CD4-positive, alpha-beta T cell treated with Interleukin-6 at 100 ng/mL for 8 hours (primary cell): ENCODE results near the gene SLC26A1.

Source experiments
- DNase-seq: peaks from one replicate; pipeline ENCODE4 v3.0.0-alpha.2; 2020; ENCODE audit warnings: mixed read lengths, low spot score

Gene SLC26A1

GRCh38 chr4:1028574-1029220, 35.5 kb upstream of the SLC26A1 start:
- no peak for DNase-seq

DNA sequence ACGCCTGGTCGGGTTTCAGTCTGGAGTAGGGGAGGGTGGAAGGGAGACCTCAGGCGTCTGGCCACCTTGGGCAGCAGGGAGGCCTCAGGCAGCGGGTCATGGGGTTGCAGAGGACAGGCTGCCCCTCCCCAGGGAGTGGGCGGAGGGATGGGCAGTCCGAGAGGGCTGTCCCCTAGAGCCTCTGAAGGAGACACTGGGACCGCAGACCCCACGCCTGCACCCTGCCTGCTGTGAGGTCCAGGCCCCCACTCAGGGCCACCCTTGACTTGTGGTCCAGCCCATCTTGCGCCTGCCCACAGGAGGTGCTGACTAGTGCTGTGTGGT, 34.7 kb upstream of the SLC26A1 start:
- DNase-seq: no peak

GRCh38 chr4:1027219-1027914, 34.2 kb upstream of the SLC26A1 start:
- DNase-seq: no peak

DNA sequence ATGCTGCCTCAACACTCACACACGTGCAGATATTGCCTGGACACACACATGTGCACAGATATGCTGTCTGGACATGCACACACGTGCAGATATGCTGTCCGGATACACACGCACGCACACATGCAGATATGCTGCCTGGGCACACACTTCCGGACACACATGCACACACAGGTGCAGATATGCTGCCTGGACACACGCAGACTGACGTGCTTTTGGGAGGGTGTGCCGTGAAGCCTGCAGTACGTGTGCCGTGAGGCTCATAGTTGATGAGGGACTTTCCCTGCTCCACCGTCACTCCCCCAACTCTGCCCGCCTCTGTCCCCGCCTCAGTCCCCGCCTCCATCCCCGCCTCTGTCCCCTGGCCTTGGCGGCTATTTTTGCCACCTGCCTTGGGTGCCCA, 32.9 kb upstream of the SLC26A1 start:
- DNase-seq: no peak

GRCh38 chr4:1024882-1025545, 31.8 kb upstream of the SLC26A1 start:
- DNase-seq: no peak

- DNase-seq: no peak
These were observed 30.9 kb upstream of the SLC26A1 start for GRCh38 chr4:1023895-1024740.

DNA sequence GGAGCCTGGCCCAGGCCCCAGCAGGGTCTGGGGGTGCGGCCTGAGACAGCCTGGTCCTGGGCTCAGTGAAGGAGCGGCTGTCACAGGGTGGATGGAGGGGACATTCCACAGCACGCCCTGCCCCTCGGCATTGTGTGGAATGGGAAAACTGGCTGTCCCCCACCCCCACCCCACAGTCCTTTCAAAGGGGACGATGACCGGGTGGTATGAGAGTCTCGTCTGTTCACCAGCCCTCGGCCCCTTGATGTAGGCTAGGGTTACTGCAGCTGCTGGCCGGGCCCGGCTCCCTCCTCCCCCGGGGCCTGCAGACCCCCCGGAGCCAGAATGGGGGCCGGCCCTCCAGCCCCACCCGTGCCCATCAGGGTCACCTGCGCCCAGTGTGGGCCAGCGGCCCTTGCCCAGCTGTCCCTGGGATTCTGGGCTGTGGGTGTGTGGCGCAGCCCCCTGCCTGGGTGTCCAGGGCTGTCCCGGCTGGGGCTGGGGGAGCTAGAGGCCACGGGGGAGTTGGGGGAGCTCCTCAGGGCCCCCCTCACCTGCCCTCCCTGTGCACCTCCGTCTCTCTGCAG, 30.0 kb upstream of the SLC26A1 start:
- DNase-seq: no peak

DNA sequence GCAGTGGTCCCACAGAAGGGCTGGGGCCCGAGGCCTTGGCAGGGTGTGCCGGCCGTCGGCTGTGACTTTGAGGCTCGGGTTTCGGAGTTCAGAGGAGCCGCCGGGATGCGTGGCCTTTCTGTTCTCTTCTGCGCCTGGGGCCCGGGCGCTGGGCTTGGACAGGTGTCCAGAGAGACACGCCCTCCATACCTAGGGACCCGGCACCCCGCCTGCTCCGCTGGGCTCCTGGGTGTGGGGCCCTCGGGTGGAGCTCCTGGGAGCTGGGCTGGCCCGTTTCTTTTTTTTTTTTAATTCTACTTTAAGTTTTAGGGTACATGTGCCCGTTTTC, 29.5 kb upstream of the SLC26A1 start:
- DNase-seq: no peak

DNA sequence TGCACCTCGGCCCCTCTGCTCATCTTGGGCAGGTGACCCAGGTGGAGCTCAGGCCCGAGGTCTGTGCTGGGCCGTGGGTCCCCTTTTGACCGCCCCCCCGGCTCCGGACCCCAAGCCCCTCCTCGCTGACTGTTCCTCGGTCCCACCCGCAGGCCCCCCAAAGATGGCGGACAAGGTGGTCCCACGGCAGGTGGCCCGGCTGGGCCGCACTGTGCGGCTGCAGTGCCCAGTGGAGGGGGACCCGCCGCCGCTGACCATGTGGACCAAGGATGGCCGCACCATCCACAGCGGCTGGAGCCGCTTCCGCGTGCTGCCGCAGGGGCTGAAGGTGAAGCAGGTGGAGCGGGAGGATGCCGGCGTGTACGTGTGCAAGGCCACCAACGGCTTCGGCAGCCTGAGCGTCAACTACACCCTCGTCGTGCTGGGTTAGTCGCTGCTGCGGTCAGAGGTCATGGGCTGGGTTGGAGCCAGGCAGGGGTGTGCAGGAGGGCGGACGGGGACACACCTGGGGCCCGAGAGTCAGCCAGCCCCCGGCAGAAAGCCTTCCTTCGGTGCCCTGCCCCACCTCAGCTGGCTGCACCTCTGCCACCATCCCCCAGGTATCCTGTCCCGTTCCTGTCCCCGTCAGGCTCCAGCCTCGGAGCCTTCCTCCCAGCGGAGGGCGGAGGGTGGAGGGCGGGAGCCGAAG, 29.0 kb upstream of the SLC26A1 start:
- no peak for DNase-seq

DNA sequence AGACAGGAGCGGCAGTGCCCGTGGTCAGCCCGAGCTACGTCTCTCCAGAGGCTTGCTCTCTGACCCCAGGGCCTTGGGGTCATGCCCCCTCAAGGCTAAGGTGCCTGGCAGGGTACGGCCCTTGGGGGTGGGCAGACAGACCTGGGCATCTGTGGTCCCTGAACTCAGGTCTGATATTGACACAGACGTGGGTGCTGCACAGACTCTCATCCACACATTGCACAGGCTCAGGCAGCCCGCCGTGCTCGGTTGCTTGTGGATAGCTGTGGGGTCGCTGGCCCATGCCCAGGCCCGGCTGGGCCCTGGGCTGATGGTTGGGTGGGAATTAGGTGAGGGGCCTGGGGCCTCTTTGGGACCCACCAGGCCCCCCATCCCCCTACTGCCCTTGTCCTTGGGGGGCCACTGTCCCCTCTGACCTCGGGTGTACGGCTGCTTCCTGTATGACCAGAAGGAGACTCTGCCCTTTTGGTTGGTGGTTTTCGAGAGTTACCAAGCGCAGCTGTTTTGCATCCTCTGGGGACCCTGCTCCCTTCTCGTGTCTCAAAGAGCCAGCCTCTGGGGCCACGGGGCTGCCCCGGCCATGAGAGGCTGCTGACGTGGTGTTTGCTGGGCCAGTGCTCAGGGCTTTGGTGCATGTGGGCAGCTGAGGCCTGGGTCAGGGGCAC, 28.3 kb upstream of the SLC26A1 start:
- no peak for DNase-seq

DNA sequence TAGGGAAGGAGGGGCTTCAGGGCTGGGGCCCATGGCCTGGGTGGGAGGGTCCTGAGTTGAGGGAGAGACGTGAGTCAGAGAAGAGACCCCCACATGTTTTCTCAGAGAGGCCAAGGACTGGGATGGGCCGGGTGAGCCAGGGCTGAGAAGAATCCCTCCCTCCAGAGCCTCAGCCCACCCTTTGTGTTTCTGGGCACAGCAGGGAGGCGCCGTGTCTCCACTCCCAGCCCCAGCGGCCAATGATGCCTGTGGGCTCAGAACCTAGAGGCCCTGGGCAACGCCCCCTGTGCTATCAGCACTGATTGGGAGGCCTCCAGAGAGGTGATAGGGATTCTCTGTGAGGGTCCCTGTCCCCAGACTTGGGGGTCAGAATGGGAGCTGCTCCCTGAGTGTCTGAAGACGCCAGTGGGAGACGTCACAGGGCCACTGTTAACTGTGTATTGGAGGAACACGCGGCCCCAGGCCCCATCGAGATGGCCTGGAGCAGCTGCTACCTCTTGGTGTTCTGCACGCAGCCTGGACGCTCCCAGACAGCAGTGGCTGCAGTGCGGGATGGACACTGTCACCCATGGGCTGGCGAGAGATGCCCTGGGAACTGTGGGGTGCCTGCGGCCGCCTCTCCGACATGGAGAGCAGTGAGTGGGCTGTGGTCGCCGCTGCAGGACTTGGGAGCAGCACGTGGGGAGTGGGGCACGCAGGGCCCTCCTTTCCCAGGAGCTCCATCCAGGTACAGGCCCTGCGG, 26.7 kb upstream of the SLC26A1 start:
- DNase-seq: no peak

DNA sequence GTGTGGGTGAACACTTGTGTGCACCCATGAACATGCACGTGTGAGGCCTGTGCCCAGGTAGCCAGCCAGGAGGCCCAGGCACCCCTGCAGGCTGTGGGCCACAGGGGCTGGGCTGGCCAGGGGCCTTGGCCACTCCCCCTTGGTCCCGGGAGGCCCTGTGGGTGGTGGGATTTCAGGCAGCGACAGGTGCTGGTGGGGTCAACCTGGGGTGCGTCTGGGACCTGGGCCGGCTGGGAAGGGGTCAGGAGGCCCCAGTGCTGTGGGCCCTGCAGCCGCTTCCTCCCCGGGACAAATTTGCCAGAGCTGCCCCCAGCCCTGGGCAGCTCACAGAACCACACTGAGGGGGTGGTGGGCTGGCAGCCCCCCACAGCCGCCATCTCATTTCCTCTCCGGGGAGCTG, 26.1 kb upstream of the SLC26A1 start:
- no peak for DNase-seq

- DNase-seq: no peak
These were observed 25.2 kb upstream of the SLC26A1 start for GRCh38 chr4:1018147-1019020.

GRCh38 chr4:1017706-1018105, 24.5 kb upstream of the SLC26A1 start:
- no peak for DNase-seq

DNA sequence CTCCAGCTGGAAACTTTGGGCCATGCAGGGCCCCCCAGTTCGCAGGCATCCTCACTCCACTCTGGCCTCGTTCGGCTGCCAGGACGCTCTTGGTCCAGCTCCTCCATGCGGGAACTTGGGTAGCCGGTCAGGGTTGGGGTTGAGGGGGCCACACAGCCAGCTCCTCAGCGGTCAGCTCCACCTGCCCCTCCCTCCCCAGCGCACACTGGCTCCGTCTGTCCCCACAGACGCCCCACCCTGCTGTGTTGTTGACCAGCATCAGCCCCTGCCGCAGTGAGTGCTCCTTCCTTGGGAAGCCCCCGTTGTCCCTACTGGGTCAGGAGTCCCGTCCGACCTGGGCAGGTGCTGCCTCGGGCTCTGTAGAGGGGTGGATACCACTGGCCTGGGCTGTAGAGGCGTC, 24.0 kb upstream of the SLC26A1 start:
- no peak for DNase-seq

DNA sequence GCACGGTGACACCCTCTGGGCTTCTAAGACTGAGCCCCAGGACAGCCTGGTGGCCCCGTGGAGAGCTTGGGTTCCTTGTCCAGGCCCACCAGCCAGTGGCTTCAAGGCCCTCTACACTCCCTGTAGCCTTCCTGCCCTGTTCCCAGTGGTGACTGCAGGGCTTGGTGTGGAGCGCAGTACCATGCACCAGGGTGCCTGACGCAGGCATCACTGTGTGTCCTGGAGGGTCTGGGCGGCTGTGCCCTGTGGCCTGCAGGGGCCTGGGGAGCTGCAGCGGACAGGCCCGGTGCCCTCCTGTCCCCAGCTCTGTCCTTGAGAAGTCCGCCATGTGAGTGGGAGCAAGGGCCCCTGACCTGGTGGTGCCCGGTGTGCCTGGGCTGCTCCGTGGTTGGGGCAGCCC, 22.5 kb upstream of the SLC26A1 start:
- DNase-seq: no peak

- DNase-seq: no peak
These were observed 22.0 kb upstream of the SLC26A1 start for GRCh38 chr4:1015179-1015578.

- DNase-seq: no peak
These were observed 21.3 kb upstream of the SLC26A1 start for GRCh38 chr4:1014291-1015167.
